ENCODE results near the gene CAPN12.

DNA sequence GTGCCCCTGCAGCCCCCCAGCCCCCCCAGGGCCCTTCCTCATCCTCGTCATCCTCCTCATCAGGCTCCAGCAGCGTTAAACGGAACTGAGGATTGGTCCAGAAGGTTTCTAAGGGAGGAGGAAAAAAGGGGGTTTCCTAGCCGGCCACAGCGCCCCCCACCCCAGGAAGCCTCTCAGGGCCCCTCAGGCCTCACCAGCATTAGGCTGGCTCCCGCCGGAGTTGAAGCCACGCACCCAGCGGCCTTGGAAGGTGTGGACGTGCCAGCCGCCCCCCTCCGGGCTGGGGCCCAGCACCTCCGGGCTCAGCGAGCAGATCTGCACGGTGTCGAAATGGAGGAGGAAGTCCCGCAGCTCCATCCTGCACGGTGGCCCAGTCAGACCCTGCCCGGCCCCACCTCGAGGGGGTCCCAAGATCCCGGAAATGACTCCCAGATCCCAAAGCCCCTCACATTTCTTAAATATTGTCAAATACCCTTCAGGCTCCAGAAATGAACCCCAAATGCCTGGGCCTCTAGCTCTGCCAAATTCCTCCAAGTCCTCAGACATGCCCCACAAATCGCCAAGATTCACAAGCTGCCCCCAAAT, 6.9 kb downstream of the CAPN12 start:
- TF ChIP-seq, protein P1, sequence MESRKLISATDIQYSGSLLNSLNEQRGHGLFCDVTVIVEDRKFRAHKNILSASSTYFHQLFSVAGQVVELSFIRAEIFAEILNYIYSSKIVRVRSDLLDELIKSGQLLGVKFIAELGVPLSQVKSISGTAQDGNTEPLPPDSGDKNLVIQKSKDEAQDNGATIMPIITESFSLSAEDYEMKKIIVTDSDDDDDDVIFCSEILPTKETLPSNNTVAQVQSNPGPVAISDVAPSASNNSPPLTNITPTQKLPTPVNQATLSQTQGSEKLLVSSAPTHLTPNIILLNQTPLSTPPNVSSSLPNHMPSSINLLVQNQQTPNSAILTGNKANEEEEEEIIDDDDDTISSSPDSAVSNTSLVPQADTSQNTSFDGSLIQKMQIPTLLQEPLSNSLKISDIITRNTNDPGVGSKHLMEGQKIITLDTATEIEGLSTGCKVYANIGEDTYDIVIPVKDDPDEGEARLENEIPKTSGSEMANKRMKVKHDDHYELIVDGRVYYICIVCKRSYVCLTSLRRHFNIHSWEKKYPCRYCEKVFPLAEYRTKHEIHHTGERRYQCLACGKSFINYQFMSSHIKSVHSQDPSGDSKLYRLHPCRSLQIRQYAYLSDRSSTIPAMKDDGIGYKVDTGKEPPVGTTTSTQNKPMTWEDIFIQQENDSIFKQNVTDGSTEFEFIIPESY (IDR thresholded peaks at IDR 0.05): no peak
- TF ChIP-seq, protein P2, sequence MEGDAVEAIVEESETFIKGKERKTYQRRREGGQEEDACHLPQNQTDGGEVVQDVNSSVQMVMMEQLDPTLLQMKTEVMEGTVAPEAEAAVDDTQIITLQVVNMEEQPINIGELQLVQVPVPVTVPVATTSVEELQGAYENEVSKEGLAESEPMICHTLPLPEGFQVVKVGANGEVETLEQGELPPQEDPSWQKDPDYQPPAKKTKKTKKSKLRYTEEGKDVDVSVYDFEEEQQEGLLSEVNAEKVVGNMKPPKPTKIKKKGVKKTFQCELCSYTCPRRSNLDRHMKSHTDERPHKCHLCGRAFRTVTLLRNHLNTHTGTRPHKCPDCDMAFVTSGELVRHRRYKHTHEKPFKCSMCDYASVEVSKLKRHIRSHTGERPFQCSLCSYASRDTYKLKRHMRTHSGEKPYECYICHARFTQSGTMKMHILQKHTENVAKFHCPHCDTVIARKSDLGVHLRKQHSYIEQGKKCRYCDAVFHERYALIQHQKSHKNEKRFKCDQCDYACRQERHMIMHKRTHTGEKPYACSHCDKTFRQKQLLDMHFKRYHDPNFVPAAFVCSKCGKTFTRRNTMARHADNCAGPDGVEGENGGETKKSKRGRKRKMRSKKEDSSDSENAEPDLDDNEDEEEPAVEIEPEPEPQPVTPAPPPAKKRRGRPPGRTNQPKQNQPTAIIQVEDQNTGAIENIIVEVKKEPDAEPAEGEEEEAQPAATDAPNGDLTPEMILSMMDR (IDR thresholded peaks at IDR 0.05; ENCODE audit: low read depth, low read length, missing input control): no peak
- TF ChIP-seq, protein P3, sequence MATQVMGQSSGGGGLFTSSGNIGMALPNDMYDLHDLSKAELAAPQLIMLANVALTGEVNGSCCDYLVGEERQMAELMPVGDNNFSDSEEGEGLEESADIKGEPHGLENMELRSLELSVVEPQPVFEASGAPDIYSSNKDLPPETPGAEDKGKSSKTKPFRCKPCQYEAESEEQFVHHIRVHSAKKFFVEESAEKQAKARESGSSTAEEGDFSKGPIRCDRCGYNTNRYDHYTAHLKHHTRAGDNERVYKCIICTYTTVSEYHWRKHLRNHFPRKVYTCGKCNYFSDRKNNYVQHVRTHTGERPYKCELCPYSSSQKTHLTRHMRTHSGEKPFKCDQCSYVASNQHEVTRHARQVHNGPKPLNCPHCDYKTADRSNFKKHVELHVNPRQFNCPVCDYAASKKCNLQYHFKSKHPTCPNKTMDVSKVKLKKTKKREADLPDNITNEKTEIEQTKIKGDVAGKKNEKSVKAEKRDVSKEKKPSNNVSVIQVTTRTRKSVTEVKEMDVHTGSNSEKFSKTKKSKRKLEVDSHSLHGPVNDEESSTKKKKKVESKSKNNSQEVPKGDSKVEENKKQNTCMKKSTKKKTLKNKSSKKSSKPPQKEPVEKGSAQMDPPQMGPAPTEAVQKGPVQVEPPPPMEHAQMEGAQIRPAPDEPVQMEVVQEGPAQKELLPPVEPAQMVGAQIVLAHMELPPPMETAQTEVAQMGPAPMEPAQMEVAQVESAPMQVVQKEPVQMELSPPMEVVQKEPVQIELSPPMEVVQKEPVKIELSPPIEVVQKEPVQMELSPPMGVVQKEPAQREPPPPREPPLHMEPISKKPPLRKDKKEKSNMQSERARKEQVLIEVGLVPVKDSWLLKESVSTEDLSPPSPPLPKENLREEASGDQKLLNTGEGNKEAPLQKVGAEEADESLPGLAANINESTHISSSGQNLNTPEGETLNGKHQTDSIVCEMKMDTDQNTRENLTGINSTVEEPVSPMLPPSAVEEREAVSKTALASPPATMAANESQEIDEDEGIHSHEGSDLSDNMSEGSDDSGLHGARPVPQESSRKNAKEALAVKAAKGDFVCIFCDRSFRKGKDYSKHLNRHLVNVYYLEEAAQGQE (IDR thresholded peaks at IDR 0.05): no peak
- TF ChIP-seq JUND (IDR thresholded peaks at IDR 0.05) (no peak), YY1 (IDR thresholded peaks at IDR 0.05) (no peak), RAD21 (IDR thresholded peaks at IDR 0.05) (no peak), TAF1 (conservative IDR thresholded peaks at IDR 0.05) (no peak), RXRA (IDR thresholded peaks at IDR 0.05) (no peak), EGR1 (IDR thresholded peaks at IDR 0.05; ENCODE audit: low read depth in 2 of 2) (no peak), GABPA (IDR thresholded peaks at IDR 0.05 in 1 of 2, conservative IDR thresholded peaks at IDR 0.05 in 1 of 2) (no peak), SP1 (IDR thresholded peaks at IDR 0.05) (no peak)
- TF ChIP-seq, protein P4, sequence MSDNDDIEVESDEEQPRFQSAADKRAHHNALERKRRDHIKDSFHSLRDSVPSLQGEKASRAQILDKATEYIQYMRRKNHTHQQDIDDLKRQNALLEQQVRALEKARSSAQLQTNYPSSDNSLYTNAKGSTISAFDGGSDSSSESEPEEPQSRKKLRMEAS (IDR thresholded peaks at IDR 0.05): no peak
